ENCODE data around the gene GLB1L3. TPM values are rescaled to one million over a fixed set of nuclear protein-coding genes. Genes with fewer than 3 reads are reported as not detected.
A peak's percentile ranks its signal among the peaks of the same experiment; 100 is the strongest.

Gene GLB1L3
- total RNA-seq, 1 experiment from 2014 or later: not detected

DNA sequence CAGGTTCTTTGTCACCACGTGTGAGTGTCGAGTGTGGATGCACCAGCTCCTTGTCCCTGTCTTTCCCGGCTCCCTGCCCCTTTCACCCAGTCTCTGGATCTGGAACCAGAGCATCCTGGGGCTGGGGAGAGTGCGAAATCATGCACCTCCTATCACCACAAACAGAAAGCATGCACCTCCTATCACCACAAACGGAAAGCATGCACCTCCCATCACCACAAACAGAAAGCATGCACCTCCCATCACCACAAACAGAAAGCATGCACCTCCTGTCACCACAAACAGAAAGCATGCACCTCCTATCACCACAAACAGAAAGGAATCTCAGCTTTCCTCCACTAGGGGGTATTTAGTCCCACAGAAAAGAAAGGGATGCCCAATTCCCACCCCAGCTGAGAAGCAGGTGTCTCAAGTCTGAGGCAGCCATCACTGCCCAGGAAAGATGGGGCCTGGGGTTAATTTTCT, 5.9 kb upstream of the GLB1L3 start:
- intact Hi-C loops (cut with micrococcal nuclease): no loop called here
- Histone ChIP-seq H3K9me3 (ENCODE audit: control insufficient read depth in 1 of 2, insufficient read depth in 1 of 2, low read depth in 1 of 2, low read length in 2 of 2) (no peaks in the 10 kb centered on the region), H4K20me1 (ENCODE audit: insufficient read depth) (no peaks in the 10 kb centered on the region), H3K4me1 (ENCODE audit: control insufficient read depth in 1 of 2, insufficient read depth in 2 of 2, low read length in 2 of 2) (no peaks in the 10 kb centered on the region), H3K9ac (ENCODE audit: low read length) (no peak overlapping the region), H3K27me3 (ENCODE audit: insufficient read depth, low read length) (no peaks in the 10 kb centered on the region), H3K27ac (ENCODE audit: low read depth, low read length) (no peak overlapping the region), H3K4me3 (replicated peaks in 1 of 2; ENCODE audit: low read depth in 1 of 2, low read length in 2 of 2) (no peak overlapping the region), H3K36me3 (ENCODE audit: control insufficient read depth in 1 of 2, insufficient read depth in 2 of 2, low read length in 2 of 2) (no peaks in the 10 kb centered on the region), H3K79me2 (ENCODE audit: insufficient read depth, low read length) (no peaks in the 10 kb centered on the region), H3K4me2 (ENCODE audit: low read length) (no peak overlapping the region), H2AFZ (ENCODE audit: low read depth, low read length, poor library complexity, severe bottlenecking) (no peak overlapping the region), H3K9me2 (ENCODE audit: insufficient read depth) (no peaks in the 10 kb centered on the region)
- CTCF ChIA-PET: interaction anchor here (0.7 kb wide), 1 partner anchor 456 kb away, joined by 3 read pairs; no protein-coding TSS in a partner anchor
- TF ChIP-seq CEBPB (IDR thresholded peaks at IDR 0.05; ENCODE audit: low read depth) (no peak), RAD21 (IDR thresholded peaks at IDR 0.05; ENCODE audit: low read depth) (peak; percentile 53), POLR2AphosphoS5 (IDR thresholded peaks at IDR 0.05; ENCODE audit: low read depth, low read length) (no peak), FOSL1 (IDR thresholded peaks at IDR 0.05; ENCODE audit: low read depth) (no peak), EZH2 (IDR thresholded peaks at IDR 0.05) (no peak)
- TF ChIP-seq, protein P1, sequence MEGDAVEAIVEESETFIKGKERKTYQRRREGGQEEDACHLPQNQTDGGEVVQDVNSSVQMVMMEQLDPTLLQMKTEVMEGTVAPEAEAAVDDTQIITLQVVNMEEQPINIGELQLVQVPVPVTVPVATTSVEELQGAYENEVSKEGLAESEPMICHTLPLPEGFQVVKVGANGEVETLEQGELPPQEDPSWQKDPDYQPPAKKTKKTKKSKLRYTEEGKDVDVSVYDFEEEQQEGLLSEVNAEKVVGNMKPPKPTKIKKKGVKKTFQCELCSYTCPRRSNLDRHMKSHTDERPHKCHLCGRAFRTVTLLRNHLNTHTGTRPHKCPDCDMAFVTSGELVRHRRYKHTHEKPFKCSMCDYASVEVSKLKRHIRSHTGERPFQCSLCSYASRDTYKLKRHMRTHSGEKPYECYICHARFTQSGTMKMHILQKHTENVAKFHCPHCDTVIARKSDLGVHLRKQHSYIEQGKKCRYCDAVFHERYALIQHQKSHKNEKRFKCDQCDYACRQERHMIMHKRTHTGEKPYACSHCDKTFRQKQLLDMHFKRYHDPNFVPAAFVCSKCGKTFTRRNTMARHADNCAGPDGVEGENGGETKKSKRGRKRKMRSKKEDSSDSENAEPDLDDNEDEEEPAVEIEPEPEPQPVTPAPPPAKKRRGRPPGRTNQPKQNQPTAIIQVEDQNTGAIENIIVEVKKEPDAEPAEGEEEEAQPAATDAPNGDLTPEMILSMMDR (IDR thresholded peaks at IDR 0.05 in 2 of 3, conservative IDR thresholded peaks at IDR 0.05 in 1 of 3; ENCODE audit: borderline replicate concordance in 1 of 3, insufficient read depth in 1 of 3, low read depth in 2 of 3, low read length in 2 of 3): peak; percentile 28 to 45 (median 40); a peak in 5 of 6 replicates
- TF ChIP-seq, protein P2, sequence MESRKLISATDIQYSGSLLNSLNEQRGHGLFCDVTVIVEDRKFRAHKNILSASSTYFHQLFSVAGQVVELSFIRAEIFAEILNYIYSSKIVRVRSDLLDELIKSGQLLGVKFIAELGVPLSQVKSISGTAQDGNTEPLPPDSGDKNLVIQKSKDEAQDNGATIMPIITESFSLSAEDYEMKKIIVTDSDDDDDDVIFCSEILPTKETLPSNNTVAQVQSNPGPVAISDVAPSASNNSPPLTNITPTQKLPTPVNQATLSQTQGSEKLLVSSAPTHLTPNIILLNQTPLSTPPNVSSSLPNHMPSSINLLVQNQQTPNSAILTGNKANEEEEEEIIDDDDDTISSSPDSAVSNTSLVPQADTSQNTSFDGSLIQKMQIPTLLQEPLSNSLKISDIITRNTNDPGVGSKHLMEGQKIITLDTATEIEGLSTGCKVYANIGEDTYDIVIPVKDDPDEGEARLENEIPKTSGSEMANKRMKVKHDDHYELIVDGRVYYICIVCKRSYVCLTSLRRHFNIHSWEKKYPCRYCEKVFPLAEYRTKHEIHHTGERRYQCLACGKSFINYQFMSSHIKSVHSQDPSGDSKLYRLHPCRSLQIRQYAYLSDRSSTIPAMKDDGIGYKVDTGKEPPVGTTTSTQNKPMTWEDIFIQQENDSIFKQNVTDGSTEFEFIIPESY (IDR thresholded peaks at IDR 0.05; ENCODE audit: extremely low read depth, insufficient replicate concordance, low read length): no peak
- peak; percentile 89 for ATAC-seq
- DNase-seq (ENCODE audit: low read depth, low spot score): peak; percentile 22
- POLR2A ChIA-PET: no interaction called here
- no TSS peak for BruUV-seq (replicated peaks)
- RAD21 ChIA-PET (ENCODE audit: low non-redundant PET in 1 of 2, low total read pairs in 2 of 2, uncharacterized antibody in 2 of 2, unreplicated experiment in 2 of 2): no interaction called here
